Lung (tissue), 12 donors: Measurements from ENCODE around the gene CCDC68. TPM values are rescaled to one million over a fixed set of nuclear protein-coding genes. Genes with fewer than 3 reads are reported as not detected.

Experiments
- ATAC-seq: fragments of 200-7000 bp; cut with Tn5 transposase; one replicate; pipeline ENCODE4 v1.9.1; 2020; ENCODE audit warnings: moderate number of reproducible peaks; ENCODE audit not compliant: insufficient read depth, low FRiP score
- DNase-seq, 3 donors: peaks; one replicate each; pipeline ENCODE4 v3.0.0-alpha.2; 2013 to 2017
- H3K27ac ChIP-seq, 2 donors: one replicate each; pipeline ENCODE4 v1.5.1; 2013; ENCODE audit warnings: mild to moderate bottlenecking in 2 of 2, moderate library complexity in 2 of 2, control low read depth in 1 of 2, inconsistent platforms in 1 of 2, low read depth in 1 of 2, low read length in 1 of 2
- H3K27me3 ChIP-seq, 3 donors: one replicate each; pipeline ENCODE4 v1.5.1; 2013; ENCODE audit warnings: low read length in 2 of 3; ENCODE audit not compliant: control insufficient read depth in 3 of 3, insufficient read depth in 3 of 3
- H3K36me3 ChIP-seq, 4 donors: one replicate each; pipeline ENCODE4 v1.5.1; 2013; ENCODE audit warnings: low read length in 4 of 4, mild to moderate bottlenecking in 1 of 4, moderate library complexity in 1 of 4; ENCODE audit not compliant: control insufficient read depth in 4 of 4, insufficient read depth in 4 of 4
- H3K4me1 ChIP-seq, 5 donors: one replicate each; pipeline ENCODE4 v1.5.1; 2013; ENCODE audit warnings: low read length in 5 of 5, mild to moderate bottlenecking in 2 of 5, moderate library complexity in 1 of 5; ENCODE audit not compliant: control insufficient read depth in 5 of 5, insufficient read depth in 5 of 5
- H3K4me3 ChIP-seq: one replicate; pipeline ENCODE4 v1.5.1; 2013; ENCODE audit warnings: mild to moderate bottlenecking, control low read depth, moderate library complexity
- H3K9ac ChIP-seq, 2 donors: one replicate each; pipeline ENCODE4 v1.5.1; 2013; ENCODE audit warnings: low read length in 2 of 2, control low read depth in 1 of 2; ENCODE audit not compliant: insufficient read depth in 1 of 2
- H3K9me3 ChIP-seq, 4 donors: one replicate each; pipeline ENCODE4 v1.5.1; 2013; ENCODE audit warnings: low read length in 3 of 4, mild to moderate bottlenecking in 1 of 4, moderate library complexity in 1 of 4; ENCODE audit not compliant: control insufficient read depth in 4 of 4, insufficient read depth in 3 of 4
- WGBS, 2 donors: extraction: QIAGEN DNeasy Blood & Tissue Kit; methylation state at CpG; one replicate each; pipeline ENCODE4 v1.1.7; 2013; 5-methylcytosine and 5-hydroxymethylcytosine counted together
- polyA plus RNA-seq, 2 donors: library from polyadenylated mRNA; stranded (reverse); fragments of 200-250 nt; gene quantifications; one replicate each; pipeline ENCODE4 v1.2.1, GENCODE V29; 2013
- total RNA-seq, 2 donors: library from RNA; depleted of rRNA in 1 of 2; stranded (reverse); fragments of >200 nt in 1 of 2; gene quantifications; one replicate each; pipeline ENCODE4 v1.2.1, GENCODE V29; 2014 to 2021
- TF ChIP-seq, protein P1 (sequence below): IDR thresholded peaks from 2 replicates; pipeline ENCODE4 v1.5.1; 2012; ENCODE audit warnings: mild to moderate bottlenecking; ENCODE audit errors: control extremely low read depth, extremely low read depth
- donor health status: control.
- donor health status: control.
- donor health status: Bipolar disorder and iron deficiency.
- donor health status: healthy.
- donor health status: DM: yes; HTN: yes; CAD: no.

Gene CCDC68
- total and polyA plus RNA-seq, 4 donors = 6.7 to 90.4 (median 10.1) TPM

DNA sequence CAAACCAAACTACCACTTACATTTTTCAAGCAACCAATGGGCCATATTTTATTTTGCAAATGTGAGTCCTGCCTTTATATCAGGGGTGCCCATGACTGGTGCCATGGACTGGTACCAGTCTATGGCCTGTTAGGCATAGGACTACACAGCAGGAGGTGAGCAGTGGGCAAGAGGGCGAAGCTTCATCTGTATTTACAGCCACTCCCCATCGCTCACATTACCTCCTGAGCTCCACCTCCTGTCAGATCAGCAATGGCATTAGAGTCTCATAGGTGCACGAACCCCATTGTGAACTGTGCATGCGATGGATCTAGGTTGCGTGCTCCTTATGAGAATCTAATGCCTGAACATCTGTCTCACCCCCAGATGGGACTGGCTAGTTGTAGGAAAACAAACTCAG, 53.6 kb downstream of the CCDC68 start:
- WGBS, 2 donors = 94 to 96% methylated on average over 5 of the region's 5 CpGs
- H3K4me3 ChIP-seq = no peak overlapping the region
- no peak for DNase-seq
- H3K27ac ChIP-seq = no peak overlapping the region
- ATAC-seq = no peak
- peaks cover 0 to 6% (median 0%) of the 10 kb centered on the region in 4 donors for H3K9me3 ChIP-seq
- no peak overlapping the region for H3K9ac ChIP-seq
- TF ChIP-seq, protein P1, sequence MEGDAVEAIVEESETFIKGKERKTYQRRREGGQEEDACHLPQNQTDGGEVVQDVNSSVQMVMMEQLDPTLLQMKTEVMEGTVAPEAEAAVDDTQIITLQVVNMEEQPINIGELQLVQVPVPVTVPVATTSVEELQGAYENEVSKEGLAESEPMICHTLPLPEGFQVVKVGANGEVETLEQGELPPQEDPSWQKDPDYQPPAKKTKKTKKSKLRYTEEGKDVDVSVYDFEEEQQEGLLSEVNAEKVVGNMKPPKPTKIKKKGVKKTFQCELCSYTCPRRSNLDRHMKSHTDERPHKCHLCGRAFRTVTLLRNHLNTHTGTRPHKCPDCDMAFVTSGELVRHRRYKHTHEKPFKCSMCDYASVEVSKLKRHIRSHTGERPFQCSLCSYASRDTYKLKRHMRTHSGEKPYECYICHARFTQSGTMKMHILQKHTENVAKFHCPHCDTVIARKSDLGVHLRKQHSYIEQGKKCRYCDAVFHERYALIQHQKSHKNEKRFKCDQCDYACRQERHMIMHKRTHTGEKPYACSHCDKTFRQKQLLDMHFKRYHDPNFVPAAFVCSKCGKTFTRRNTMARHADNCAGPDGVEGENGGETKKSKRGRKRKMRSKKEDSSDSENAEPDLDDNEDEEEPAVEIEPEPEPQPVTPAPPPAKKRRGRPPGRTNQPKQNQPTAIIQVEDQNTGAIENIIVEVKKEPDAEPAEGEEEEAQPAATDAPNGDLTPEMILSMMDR = no peak
- no peaks in the 10 kb centered on the region for H3K27me3 ChIP-seq
- peaks cover 0 to 9% (median 0%) of the 10 kb centered on the region in 5 donors for H3K4me1 ChIP-seq
- H3K36me3 ChIP-seq = peaks cover 0 to 24% (median 14%) of the 10 kb centered on the region in 4 donors

DNA sequence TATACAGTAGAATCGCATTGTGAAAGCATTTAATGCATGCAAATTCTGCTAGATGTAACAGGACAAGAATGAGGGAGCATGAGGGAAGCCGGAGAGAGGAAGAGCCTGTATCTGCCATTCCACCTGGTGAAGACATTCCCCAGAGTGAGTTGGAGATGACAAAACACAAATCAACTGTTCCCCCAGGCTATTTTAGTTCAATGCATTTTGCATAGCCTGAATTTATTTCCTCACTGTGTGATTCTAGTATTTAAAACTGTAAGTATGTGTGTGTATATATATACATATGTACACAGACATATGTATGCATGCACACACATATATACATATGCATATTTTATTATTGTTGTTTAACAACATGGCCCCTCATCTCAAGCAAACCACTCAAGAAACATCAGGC, 54.7 kb downstream of the CCDC68 start:
- no peak overlapping the region for H3K27ac ChIP-seq
- ATAC-seq (no peak), DNase-seq (no peak)
- no peaks in the 10 kb centered on the region for H3K9me3 ChIP-seq
- H3K27me3 ChIP-seq = no peaks in the 10 kb centered on the region
- H3K4me1 ChIP-seq = peaks cover 0 to 9% (median 0%) of the 10 kb centered on the region in 5 donors
- WGBS, 2 donors = 94 to 95% methylated on average over 2 of the region's 2 CpGs
- H3K36me3 ChIP-seq = peaks cover 0 to 24% (median 7%) of the 10 kb centered on the region in 4 donors
- no peak overlapping the region for H3K9ac ChIP-seq
- TF ChIP-seq, protein P1 = no peak
- no peak overlapping the region for H3K4me3 ChIP-seq

DNA sequence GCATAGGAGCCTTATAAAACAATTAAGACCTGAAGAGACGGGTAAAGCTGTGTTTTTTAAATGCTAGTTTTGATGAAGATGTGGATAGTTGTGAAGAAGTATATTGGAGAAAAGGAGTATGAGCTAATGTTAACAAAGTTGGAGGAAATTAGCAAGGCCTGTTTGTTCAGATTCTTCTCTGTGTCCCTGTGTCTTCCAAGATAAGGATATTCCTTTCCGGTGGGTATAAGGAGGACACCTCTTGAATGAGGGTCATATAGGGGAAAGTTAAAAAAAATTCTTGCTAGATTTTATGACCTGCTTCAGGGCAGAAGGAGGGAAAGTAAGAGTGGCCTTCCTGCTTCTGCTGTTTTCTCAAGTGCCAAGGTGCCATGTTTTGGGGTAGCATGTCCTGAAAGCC, 59.0 kb downstream of the CCDC68 start:
- 93 to 95% methylated on average over 2 of the region's 2 CpGs for WGBS, 2 donors

More for the DNA sequence above, 59.0 kb downstream of the CCDC68 start:
- TF ChIP-seq, protein P1 = no peak
- Histone ChIP-seq H3K9me3 (no peaks in the 10 kb centered on the region), H3K4me1 (no peaks in the 10 kb centered on the region), H3K36me3 (peaks cover 0 to 14% (median 5%) of the 10 kb centered on the region in 4 donors), H3K27me3 (no peaks in the 10 kb centered on the region), H3K9ac (no peak overlapping the region), H3K4me3 (no peak overlapping the region), H3K27ac (no peak overlapping the region)
- no peak for DNase-seq
- no peak for ATAC-seq
